CD4-positive, alpha-beta T cell treated with Interleukin-4 for 1 hour (primary cell): ENCODE data around the gene COL5A2.

Source experiments
- DNase-seq, 2 donors: peaks; one replicate each; pipeline ENCODE4 v3.0.0-alpha.2; 2020 to 2022

COL5A2 gene

GRCh38 chr2:189095101-189095500, 84.5 kb downstream of the COL5A2 start:
- DNase-seq: no peak

- no peak for DNase-seq
Measured at GRCh38 chr2:189092936-189093335, 86.6 kb downstream of the COL5A2 start.

DNA sequence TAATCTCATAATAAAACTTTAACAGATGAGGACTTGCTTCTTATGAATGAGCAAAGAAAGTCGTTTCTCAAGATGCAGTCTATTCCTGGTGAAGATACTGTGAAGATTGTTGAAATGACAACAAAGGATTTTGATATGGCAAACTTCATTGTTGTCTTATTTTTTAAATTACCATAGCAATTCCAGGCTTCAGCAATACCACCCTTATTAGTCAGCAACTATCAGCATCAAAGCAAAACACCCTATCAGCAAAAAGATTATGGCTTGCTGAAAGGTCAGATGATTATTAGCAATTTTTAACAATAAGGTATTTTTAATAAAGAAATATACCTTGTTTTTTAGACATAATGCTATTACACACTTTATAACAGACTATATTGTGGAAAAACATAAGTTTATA, 88.3 kb downstream of the COL5A2 start:
- no peak for DNase-seq

DNA sequence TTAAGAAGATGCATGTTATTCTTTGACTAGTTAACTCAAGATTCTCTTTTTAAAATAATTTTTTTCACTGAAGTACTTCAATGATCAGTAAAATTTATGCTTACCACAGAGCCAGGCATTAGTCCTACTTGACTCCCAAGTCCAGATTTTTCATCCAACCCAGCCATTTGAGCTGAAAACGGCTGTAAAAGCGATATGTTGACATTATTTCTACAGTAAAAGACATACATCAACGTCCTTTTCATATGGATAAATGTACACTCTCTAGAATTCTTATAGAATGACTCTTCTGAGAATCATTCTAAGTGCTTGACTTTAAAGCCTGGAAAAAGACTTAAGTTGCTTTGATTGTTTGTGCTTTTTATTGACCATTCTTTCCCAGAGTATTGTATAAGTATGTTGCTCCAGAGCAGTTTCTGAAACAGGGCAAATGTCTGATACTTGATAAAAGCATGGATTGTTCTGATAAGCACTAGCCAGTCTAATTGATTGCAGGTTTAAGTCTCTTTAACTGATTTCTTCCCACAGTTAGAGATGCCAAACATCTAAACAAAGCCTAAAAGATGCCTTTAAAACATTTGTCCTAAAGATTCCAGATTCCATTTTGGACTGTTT, 90.9 kb downstream of the COL5A2 start:
- no peak for DNase-seq

- DNase-seq: no peak
Measured at GRCh38 chr2:189086710-189087109, 92.9 kb downstream of the COL5A2 start.

- DNase-seq: no peak
Measured at GRCh38 chr2:189086250-189086649, 93.3 kb downstream of the COL5A2 start.

DNA sequence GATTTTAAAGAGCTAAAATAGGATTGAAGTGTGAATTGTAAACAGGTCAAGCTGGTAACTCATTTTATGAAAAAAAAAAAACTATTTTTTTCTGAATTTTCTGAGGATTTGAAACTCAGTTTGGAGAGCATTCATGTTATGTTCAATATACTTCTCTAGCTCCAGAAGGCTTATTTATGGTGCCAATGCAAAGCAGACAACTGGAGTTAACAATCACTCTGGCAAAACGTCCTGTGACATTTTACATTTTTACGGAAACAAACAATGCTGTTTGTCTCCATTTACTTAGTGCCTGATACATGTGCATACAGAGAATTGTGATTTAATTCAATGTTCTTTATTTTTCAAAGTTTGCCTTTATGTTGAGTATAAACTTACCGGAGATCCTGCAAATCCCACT, 96.0 kb downstream of the COL5A2 start:
- DNase-seq: no peak

DNA sequence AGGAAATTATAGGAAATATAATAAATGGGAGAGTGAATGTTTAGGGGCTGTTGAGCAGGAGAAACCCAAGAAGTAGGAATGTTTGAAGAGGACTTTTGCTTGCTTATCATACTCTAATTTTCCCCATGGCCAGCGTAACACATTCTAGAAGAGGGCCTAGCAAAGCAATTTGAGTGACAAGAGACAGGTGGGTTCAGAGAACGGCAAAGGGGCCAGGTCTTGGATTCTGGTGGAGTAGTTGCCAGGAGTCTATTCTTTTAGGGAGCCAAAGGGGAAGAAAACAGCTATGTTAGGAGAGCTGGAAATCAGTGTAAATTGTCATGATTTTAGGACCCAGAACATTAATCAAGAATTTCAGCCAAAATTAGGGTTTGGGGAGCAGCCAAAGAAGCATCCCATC, 96.5 kb downstream of the COL5A2 start:
- no peak for DNase-seq

DNA sequence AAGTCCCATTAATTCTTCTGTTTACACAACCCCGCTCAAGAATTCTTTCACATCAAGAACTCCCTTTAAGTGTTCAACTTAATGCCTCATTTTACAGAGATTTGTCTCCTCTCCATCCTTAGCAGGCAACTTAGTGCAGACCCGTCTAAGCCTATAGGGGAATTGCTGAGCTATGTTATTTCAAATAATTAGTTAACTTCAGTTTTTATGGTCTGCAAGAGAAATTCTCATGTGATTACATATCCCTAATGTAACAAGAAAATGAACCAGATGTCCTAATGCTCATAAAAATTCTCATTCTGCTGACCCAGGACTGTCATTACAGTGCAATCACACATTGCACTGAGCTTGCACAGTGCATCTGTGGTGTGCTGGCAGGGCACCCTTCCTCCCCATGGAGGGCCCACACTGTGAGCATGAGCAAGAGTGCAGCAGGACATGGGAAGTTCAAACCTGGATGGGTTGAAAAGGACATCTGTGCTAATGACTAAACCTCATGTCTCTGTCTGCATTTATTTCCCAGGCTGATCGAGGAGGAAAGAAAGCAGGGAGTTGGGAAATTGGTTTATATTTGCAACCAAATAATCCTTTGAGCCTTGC, 97.1 kb downstream of the COL5A2 start:
- DNase-seq: no peak

DNA sequence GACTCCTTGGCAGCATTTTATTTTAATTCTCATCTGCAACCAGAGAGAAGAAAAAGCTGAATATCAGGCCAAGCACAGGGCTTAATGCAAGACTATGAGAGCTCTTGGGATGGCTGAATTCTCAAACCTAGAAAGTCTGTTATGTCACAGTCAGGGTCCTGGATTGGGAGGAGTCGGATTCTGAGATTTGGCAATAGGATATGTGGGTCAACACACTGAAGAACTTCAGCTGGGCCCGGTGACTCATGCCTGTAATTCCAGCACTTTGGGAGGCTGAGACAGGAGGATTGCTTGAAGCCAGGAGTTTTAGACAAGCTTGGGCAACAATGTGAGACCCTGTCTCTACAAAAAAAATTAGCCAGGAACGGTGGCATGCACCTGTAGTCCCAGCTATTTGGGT, 103.0 kb downstream of the COL5A2 start:
- DNase-seq: no peak

DNA sequence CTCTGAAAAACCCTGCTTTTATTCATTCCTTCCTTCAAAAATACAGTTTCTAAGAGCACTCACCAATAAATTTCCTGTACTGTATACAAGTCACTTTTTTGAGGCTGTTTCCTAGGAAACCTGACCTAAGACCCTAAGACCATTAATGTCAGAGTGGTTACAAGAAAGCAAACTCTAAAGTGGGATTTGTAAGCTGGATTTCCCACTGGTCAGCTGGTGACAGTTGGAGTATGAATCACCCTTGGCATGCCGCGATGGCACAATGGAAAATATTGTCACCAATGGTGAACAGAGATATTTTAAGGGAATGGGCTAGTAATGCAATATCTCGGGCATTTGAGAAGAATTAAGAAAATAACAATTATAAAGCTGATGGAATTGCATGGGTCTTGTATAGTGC, 103.4 kb downstream of the COL5A2 start:
- no peak for DNase-seq

DNA sequence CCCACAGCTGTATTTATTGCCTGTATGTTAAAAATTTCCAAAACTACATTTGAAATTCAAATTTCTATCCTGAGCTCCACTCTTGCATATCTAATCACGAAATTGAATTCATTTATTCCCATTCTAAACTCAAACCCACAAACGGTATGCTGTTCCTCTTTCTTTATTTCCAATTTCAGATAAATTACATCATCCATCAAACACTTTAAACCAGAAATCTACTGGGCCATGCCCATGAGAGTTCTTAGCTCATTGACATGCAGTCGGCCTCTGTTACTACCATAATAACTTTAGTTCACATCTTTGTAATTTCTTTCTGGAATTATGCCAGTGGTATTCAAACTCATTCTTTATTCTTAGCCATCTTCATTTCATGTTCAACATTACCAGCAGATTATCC, 105.1 kb downstream of the COL5A2 start:
- DNase-seq: no peak

GRCh38 chr2:189072036-189072435, 107.5 kb downstream of the COL5A2 start:
- DNase-seq: no peak

DNA sequence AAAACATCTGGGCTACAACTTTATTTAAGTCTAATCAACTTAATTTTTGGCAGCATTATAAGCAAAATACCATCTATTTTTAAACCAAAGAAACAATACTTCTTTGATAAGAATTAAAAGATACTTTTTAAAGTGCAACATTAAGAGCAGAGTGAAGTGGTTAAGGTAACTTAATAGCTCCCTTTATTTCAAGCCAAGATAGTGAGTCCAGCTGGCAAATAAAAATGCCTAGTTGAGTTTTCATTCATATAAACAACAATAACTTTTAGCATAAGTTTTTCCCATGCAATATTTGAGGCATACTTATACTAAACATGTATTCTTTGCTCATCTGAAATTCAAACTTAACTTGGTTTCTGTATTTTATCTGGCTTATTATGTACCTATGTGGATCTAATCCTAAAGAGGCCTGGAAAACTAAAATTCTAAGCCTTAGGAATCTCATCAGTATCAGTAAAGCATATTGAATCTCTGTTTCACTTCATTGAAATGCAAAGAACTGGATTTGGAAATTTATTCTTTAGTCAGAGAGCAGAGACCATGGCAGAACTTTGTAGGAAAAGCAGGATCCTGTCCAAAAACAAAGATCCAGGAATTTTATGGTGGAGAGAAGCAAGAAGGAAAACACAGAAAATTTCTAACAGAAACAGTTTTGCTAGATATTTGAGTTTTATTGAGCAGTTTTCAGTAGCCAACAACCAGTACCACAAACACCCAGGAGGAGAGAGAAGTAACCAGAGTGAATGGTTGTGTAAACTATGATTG, 109.5 kb downstream of the COL5A2 start:
- DNase-seq: no peak

GRCh38 chr2:189066037-189066436, 113.5 kb downstream of the COL5A2 start:
- no peak for DNase-seq

DNA sequence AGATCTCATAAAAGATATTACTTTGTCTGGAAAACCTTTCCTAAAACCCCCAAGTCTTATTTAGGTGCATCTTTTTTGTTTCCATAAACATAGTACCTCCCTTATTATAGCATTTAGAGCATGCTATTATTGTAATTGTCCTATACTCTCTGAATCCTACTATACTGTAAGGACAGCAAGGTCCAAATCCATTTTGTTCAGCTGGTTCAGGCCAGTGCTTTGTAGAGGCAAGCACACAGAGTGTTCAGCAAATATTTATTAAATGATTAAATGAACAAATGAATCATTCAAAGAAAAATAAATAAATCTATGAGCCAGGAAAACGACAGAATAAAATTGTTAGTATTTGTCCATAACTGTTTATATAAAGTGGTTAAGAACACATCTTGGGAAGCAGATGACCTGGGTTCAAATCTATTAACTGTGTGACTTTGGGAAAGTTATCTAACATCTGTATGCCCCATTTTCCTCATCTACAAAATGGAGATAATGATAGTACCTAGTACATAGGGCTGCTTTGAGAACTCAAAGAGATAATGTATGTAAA, 119.4 kb downstream of the COL5A2 start:
- DNase-seq: no peak

GRCh38 chr2:189057316-189057715, 122.2 kb downstream of the COL5A2 start:
- no peak for DNase-seq

DNA sequence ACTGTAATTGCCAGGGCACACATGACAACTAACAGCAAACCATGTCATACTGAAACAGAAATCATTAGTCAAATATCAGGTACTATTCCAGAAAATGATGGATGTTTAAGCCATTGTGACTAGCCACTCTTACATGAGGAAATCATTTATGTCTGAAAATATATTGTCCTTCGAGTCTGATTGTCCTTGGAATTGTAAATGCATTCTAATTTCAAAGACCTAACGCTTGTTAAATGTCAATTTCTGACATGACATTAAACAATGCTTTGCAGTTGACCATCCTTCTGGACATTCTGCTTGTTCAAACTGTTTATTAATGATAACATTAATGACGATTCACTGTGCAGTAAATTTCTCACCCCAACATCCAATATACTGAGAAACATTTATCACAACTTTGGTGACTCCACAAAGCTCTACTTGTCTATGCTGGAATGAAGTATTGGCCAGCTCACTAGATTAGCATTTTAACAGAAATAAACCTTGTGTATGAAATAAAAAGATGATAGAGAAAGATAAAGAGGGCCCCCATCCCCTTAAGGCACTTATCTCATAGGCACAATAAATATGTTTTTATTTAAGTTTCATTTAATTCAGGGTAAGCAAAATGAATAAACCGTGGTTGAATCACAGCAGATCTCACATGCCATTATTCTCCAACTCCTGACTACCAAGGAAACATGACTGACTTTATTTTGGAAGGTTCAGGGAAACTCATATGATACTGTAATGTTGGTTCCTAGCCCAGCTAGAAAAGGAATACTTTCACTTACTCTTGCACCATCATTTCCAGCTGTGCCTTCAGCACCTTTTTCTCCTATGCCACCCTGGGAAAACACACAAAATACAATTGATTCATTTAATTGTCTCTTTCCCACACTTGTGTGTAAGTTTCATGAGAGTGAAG, 123.1 kb downstream of the COL5A2 start:
- DNase-seq: no peak

GRCh38 chr2:189050165-189050712, 129.3 kb downstream of the COL5A2 start:
- DNase-seq: no peak

DNA sequence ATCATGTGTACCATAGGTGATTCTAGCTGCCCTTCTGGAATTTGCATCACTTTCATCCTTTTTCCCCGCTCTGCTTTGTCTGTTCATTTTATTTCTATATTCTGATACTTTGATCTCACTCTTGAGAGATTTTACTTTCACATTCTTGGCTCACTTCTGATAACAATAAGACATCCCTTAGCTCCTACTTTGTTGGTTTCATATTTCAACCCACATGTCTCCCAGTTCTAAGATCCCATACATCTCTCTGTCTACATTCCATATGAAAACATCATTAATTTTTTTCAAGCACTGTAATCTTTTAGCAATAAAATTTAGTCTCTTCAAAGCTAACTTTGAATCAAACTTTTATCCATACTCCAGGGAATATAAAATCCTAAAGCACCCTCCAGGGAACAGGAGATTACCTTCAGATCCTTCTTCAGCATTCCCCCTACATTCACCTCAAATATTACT, 129.8 kb downstream of the COL5A2 start:
- DNase-seq: no peak

GRCh38 chr2:189048189-189048588, 131.4 kb downstream of the COL5A2 start:
- no peak for DNase-seq

- DNase-seq: no peak
Measured at GRCh38 chr2:189047171-189047888, 132.2 kb downstream of the COL5A2 start.
